ENCODE measurements around the gene KCNQ1OT1. TPM values are rescaled to one million over a fixed set of nuclear protein-coding genes. Genes with fewer than 3 reads are reported as not detected.

KCNQ1OT1 gene
- total RNA-seq, 1 donor from 2014 or later: 7.0 TPM

- Mint-ChIP-seq H3K4me3 (no peak overlapping the region), H3K36me3 (no peaks in the 10 kb centered on the region), H3K4me1 (ENCODE audit: unreplicated experiment) (no peaks in the 10 kb centered on the region), H3K27me3 (peaks cover 10% of the 10 kb centered on the region), H3K9me3 (peaks cover 4% of the 10 kb centered on the region), H3K27ac (no peak overlapping the region)
- DNase-seq (ENCODE audit: extremely low spot score, unreplicated experiment): no peak
- no peak for TF ChIP-seq CTCF (conservative IDR thresholded peaks at IDR 0.05)
Observed at GRCh38 chr11:2593393-2593950, 106.3 kb downstream of the KCNQ1OT1 start.

- Mint-ChIP-seq H3K36me3 (no peaks in the 10 kb centered on the region), H3K27me3 (peaks cover 10% of the 10 kb centered on the region), H3K4me3 (no peak overlapping the region), H3K4me1 (ENCODE audit: unreplicated experiment) (no peaks in the 10 kb centered on the region), H3K9me3 (peaks cover 4% of the 10 kb centered on the region), H3K27ac (no peak overlapping the region)
- no peak for DNase-seq (ENCODE audit: extremely low spot score, unreplicated experiment)
- no peak for TF ChIP-seq CTCF (conservative IDR thresholded peaks at IDR 0.05)
Observed at GRCh38 chr11:2592559-2593392, 107.0 kb downstream of the KCNQ1OT1 start.

GRCh38 chr11:2591805-2592204 lies 108.0 kb downstream of the KCNQ1OT1 start:
- H3K27me3 Mint-ChIP-seq: peaks cover 10% of the 10 kb centered on the region
- no peak for DNase-seq (ENCODE audit: extremely low spot score, unreplicated experiment)

GRCh38 chr11:2590965-2591754 lies 108.6 kb downstream of the KCNQ1OT1 start:
- Mint-ChIP-seq H3K27ac (no peak overlapping the region), H3K4me3 (no peak overlapping the region), H3K4me1 (ENCODE audit: unreplicated experiment) (no peaks in the 10 kb centered on the region), H3K27me3 (peaks cover 10% of the 10 kb centered on the region), H3K9me3 (no peaks in the 10 kb centered on the region), H3K36me3 (no peaks in the 10 kb centered on the region)
- no peak for DNase-seq (ENCODE audit: extremely low spot score, unreplicated experiment)
- no peak for TF ChIP-seq CTCF (conservative IDR thresholded peaks at IDR 0.05)

More at GRCh38 chr11:2591805-2592204, 108.0 kb downstream of the KCNQ1OT1 start:
- no peak for TF ChIP-seq CTCF (conservative IDR thresholded peaks at IDR 0.05)
- Mint-ChIP-seq H3K27ac (no peak overlapping the region), H3K4me1 (ENCODE audit: unreplicated experiment) (no peaks in the 10 kb centered on the region), H3K9me3 (no peaks in the 10 kb centered on the region), H3K4me3 (no peak overlapping the region), H3K36me3 (no peaks in the 10 kb centered on the region)

GRCh38 chr11:2590131-2590964 lies 109.4 kb downstream of the KCNQ1OT1 start:
- H3K36me3 Mint-ChIP-seq: no peaks in the 10 kb centered on the region
- H3K4me1 Mint-ChIP-seq (ENCODE audit: unreplicated experiment): no peaks in the 10 kb centered on the region
- no peak overlapping the region for H3K27ac Mint-ChIP-seq
- H3K9me3 Mint-ChIP-seq: no peaks in the 10 kb centered on the region
- DNase-seq (ENCODE audit: extremely low spot score, unreplicated experiment): no peak
- H3K27me3 Mint-ChIP-seq: peaks cover 10% of the 10 kb centered on the region
- H3K4me3 Mint-ChIP-seq: no peak overlapping the region
- no peak for TF ChIP-seq CTCF (conservative IDR thresholded peaks at IDR 0.05)

Measured in type B pancreatic cell (in vitro differentiated cells).